ENCODE data around the gene DAPP1. TPM values are rescaled to one million over a fixed set of nuclear protein-coding genes. Genes with fewer than 3 reads are reported as not detected.
A peak's percentile ranks its signal among the peaks of the same experiment; 100 is the strongest.

DAPP1 gene
- total RNA-seq, 1 donor from 2014 or later: 15.1 TPM

DNA sequence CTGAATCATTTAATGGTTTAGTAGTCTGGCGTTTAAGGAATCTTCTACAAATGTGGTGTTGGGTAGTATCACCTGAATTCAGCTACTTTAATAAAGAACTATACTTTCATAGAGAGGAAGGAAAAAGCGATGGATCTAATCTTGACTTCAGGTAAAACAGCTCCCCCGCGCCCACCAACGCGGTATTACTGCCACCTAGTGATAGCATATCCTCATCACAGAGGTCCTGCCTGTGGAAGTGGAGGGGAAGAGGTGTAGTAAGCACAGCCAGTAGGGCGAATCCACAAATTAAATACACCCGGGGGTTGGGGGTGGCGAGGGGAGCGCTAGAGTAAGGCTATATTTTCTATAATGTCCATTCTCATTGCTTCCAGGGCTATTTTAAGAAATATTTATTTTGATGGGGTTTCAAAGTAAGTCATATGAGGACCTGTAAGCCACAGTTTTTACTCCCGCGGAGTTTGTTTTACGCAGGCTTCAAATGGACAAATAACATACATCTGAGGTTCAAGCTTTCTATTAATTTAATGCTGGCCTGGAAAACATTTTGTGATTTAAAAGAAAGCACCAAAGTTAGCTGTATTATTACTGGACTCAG is 8.3 kb upstream of the DAPP1 start:
- intact Hi-C loops (cut with DNase I): no loop called here
- Histone ChIP-seq H3K4me1 (peaks cover 5% of the 10 kb centered on the region), H3K4me3 (no peak overlapping the region), H3K36me3 (no peaks in the 10 kb centered on the region), H3K9me3 (no peaks in the 10 kb centered on the region), H3K27ac (no peak overlapping the region), H3K27me3 (ENCODE audit: low read depth) (no peaks in the 10 kb centered on the region)
- peak; percentile 76 for DNase-seq
- peak; percentile 85 to 88 for ATAC-seq
- TF ChIP-seq, protein P1, sequence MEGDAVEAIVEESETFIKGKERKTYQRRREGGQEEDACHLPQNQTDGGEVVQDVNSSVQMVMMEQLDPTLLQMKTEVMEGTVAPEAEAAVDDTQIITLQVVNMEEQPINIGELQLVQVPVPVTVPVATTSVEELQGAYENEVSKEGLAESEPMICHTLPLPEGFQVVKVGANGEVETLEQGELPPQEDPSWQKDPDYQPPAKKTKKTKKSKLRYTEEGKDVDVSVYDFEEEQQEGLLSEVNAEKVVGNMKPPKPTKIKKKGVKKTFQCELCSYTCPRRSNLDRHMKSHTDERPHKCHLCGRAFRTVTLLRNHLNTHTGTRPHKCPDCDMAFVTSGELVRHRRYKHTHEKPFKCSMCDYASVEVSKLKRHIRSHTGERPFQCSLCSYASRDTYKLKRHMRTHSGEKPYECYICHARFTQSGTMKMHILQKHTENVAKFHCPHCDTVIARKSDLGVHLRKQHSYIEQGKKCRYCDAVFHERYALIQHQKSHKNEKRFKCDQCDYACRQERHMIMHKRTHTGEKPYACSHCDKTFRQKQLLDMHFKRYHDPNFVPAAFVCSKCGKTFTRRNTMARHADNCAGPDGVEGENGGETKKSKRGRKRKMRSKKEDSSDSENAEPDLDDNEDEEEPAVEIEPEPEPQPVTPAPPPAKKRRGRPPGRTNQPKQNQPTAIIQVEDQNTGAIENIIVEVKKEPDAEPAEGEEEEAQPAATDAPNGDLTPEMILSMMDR (IDR thresholded peaks at IDR 0.05): peak; percentile 69

DNA sequence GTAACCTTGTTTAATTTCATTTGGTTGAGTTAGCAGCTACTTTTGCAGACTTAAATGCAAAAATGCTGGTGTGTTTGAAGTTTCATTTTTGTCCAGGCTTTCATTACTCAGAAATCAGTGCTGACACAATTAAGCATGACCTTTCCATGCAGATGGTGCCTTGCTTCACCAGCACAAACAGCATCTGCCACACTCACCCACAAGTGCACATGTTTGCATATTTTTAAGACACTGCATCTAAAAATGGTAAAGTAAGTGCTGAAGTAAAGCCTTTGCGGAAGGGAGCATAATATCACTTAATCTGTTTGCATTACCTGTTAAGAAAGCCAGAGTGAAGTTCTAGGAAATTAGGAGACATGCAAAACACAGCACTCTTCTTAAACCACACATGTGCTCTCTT is 7.3 kb upstream of the DAPP1 start:
- H3K27ac ChIP-seq: no peak overlapping the region
- peaks cover 5% of the 10 kb centered on the region for H3K4me1 ChIP-seq
- DNase-seq (no peak), ATAC-seq (no peak)
- TF ChIP-seq, protein P1 (IDR thresholded peaks at IDR 0.05): no peak
- H3K36me3 ChIP-seq: no peaks in the 10 kb centered on the region
- H3K27me3 ChIP-seq (ENCODE audit: low read depth): no peaks in the 10 kb centered on the region
- no peaks in the 10 kb centered on the region for H3K9me3 ChIP-seq
- intact Hi-C loops (cut with DNase I): no loop called here
- no peak overlapping the region for H3K4me3 ChIP-seq

DNA sequence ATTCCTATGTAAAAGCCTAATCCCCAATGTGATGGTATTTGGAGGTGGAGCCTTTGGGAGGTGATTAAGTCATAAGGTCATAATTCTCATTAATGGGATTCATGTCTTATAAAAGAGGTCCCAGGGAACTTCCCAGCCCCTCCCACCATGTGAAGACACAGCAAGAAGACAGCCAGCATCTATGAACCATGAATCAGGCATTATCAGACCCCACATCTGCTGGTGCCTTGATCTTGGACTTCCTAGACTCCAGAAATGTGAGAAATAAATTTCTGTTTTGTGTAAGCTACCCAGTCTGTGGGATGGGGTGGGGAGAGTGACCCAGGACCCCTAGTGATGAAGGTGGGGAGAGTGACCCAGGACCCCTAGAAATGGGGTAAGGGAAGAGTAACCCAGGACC is 6.1 kb upstream of the DAPP1 start:
- no peak for DNase-seq
- H3K4me3 ChIP-seq: no peak overlapping the region
- H3K9me3 ChIP-seq: no peaks in the 10 kb centered on the region
- H3K4me1 ChIP-seq: peaks cover 12% of the 10 kb centered on the region
- TF ChIP-seq, protein P1 (IDR thresholded peaks at IDR 0.05): no peak
- H3K36me3 ChIP-seq: no peaks in the 10 kb centered on the region
- no peak overlapping the region for H3K27ac ChIP-seq
- intact Hi-C loops (cut with DNase I): no loop called here
- H3K27me3 ChIP-seq (ENCODE audit: low read depth): no peaks in the 10 kb centered on the region
- no peak for ATAC-seq

DNA sequence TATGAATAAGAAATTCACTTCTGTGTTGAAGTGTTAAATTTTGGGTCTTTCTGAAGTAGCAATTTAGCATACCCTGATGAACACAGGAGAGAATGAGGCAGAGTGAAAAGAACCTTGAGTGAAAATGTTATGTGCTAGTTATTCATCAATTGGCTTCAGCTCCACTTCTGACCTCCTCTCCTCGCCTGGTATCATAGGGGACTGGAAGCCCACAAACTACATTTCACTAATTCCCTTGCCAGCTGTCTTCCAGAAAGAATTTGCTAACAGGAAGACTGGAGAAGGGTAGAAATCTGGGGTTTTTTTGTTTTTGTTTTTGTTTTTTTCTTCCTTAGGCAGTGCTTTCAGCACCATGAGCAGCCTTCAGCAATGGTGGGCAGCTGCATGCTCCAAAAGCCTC is 5.5 kb upstream of the DAPP1 start:
- DNase-seq: no peak
- intact Hi-C loops (cut with DNase I): no loop called here
- H3K36me3 ChIP-seq: no peaks in the 10 kb centered on the region
- ATAC-seq: no peak
- no peak overlapping the region for H3K4me3 ChIP-seq
- no peaks in the 10 kb centered on the region for H3K27me3 ChIP-seq (ENCODE audit: low read depth)
- no peaks in the 10 kb centered on the region for H3K9me3 ChIP-seq
- TF ChIP-seq, protein P1 (IDR thresholded peaks at IDR 0.05): no peak
- no peak overlapping the region for H3K27ac ChIP-seq
- H3K4me1 ChIP-seq: peaks cover 15% of the 10 kb centered on the region

DNA sequence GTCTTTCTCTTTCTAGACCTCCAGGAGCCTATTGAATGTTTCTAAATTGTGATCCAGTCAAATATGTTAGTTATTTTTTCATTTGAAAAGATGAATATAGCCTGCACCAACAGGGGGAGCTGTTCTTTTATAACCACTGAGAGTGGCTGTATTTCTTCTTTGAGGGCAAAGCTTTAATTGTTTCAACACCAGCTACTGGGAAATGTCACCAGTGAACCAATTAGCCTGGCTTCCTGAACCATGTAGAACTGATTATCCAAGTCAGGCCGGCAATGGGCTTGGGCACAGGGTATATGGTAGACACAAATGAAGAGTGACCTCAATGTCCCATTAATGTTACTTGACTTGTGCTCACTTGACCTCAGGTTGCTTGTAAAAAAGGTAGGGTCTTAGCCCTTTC is 4.8 kb upstream of the DAPP1 start:
- DNase-seq: no peak
- no peak overlapping the region for H3K27ac ChIP-seq
- H3K4me3 ChIP-seq: no peak overlapping the region
- peaks cover 15% of the 10 kb centered on the region for H3K4me1 ChIP-seq
- H3K9me3 ChIP-seq: no peaks in the 10 kb centered on the region
- no peaks in the 10 kb centered on the region for H3K27me3 ChIP-seq (ENCODE audit: low read depth)
- intact Hi-C loops (cut with DNase I): no loop called here
- no peaks in the 10 kb centered on the region for H3K36me3 ChIP-seq
- peak; percentile 29 to 46 for ATAC-seq
- TF ChIP-seq, protein P1 (IDR thresholded peaks at IDR 0.05): peak; percentile 58

All from lower lobe of right lung (tissue), 2 donors.